Embryonic facial prominence (tissue), 1 donor: ENCODE measurements around the gene ZFYVE21.
A peak's percentile ranks its signal among the peaks of the same experiment; 100 is the strongest.
"Not testable (repeated sequence)": the region's sequence is repeated elsewhere in the genome, so short reads cannot be mapped to it uniquely, and the experiment has no call there.

Source experiments
- DNase-seq: peaks from one replicate; pipeline ENCODE4 v3.0.0-alpha.2; 2016; ENCODE audit errors: extremely low spot score

ZFYVE21 gene

GRCh38 chr14:103715052-103716000, at the start of gene ZFYVE21, which contains the start of gene XRCC3:
ZFYVE21 (plus strand) TSS chr14:103715810; CDS start chr14:103715842, 32 bp downstream.
XRCC3 (minus strand) TSS chr14:103715451; CDS start chr14:103711087, 4,364 bp downstream.
- DNase-seq, result peak; percentile 99

DNA sequence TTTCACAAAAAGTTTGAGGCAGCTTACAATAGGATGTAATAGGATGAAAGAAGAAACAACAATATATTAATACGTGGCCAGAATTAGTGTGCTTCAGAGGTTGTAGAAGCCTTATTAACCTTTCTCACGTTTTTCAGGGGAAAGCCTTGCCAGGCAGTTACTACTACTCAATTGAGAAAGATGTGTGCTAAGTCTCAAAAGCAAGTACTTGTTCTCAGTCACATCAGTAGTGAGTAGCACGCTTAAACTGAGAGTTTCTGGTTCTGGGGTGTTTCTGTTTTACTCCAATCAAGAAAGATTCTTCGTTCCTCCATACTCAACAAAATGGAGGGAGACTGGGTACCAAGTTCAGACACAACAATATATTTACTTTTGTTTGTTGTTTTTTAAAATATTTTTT, 47.9 kb upstream of the ZFYVE21 start:
- DNase-seq, result no peak

DNA sequence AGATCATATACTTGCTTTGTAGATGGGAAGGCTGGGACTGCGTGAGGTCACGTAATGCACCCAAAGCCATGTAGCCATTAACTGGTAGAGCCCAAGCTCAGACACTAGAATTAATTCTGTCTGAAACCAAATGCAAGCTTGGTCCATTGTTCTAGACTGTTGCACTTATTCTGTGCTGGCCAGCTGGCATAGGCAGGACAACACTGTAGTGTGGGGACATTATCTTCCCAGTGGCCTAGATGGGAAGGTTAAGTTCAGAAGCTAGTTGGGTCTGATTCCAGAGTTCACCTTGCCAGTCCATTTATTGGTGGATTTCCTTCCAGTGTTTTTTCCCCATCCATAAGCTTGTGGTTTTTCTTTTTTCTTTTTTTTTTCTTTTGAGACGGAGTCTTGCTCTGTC, 47.5 kb upstream of the ZFYVE21 start:
- no peak for DNase-seq

DNA sequence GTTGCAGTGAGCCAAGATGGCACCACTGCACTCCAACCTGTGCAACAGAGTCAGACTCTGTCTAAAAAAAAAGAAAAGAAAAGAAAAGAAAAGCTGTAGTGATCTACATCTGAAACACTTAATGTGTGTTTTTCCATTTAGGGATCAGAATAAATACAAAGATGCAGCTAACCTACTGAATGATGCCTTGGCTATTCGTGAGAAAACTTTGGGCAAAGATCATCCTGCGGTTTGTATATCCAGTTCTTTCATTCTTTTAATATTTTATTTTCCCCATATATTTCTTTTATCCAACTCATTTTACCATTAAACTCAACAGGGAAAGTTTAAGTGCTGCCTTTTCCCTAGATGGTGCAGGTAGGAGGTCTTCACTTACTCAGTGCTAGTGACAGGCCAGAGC, 46.2 kb upstream of the ZFYVE21 start:
- no peak for DNase-seq

GRCh38 chr14:103671911-103672310, 43.7 kb upstream of the ZFYVE21 start:
- DNase-seq, result no peak

DNA sequence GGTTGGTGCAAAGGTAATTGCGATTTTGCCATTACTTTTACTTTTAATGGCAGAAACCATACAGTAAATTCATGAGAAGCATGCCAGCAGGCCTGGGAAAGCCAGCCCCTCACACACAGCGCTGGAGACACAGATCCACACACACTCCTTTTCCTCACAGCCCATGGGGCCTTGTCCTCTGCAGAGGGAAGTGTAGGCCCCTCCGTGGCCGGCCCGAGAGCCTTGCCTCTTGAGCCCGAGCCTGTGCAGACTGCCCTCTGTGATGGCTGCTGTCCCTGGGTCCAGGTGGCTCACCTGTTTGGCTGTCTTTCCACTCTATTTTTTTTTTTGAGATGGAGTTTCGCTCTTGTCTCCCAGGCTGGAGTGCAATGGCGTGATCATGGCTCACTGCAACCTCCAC, 39.7 kb upstream of the ZFYVE21 start:
- DNase-seq, result no peak

DNA sequence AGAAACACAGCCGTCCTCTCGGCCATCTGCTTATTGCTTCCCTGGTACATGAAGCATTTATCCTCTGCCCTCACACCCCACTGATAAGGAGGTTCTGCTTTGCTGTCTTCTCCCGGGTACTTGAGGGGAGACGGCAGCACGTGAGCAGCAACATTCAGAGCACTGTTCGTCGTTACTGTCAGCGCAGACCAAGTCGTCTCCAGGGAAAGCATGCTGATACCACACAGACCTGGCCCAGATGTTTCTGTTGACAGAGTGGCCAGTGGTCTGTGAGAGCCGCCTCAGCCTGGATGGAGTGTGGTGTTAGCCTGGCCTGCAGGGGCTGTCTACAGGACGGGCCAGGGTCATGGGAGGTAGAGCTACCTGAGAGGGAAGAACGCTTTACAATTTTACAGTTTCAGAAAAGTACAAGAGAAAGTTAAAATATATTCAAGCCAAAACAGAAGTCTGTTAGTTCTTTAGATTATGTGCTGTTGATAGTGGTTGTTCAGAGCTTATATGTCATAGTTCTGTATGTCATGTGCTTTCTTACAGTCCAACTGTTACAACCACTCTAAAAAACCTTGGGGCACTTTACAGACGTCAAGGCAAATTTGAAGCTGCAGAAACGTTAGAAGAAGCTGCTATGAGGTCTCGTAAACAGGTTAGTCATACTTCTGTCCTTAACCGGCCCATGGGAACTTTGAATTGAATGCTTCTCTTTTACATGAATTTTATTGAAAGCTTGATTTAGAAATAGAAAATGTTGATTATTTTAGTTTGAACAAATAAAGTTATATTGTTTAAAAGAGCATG, 38.5 kb upstream of the ZFYVE21 start:
- no peak for DNase-seq

DNA sequence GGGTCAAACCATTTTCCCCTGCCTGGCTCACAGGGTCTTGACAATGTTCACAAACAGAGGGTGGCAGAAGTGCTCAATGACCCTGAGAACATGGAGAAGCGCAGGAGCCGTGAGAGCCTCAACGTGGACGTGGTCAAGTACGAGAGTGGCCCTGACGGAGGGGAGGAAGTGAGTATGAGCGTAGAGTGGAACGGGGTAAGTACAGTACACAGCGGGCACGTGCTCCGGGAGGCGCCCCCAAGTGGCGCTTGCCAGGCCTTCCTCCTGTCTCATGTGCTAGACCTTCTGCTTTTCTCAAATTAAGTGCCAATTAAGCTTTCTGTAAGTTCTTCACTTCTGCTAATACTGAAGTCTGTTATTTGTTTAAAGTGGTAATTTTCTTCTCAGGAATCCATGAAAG, 36.3 kb upstream of the ZFYVE21 start:
- no peak for DNase-seq

- no peak for DNase-seq
Observed at GRCh38 chr14:103680491-103681231, 34.9 kb upstream of the ZFYVE21 start.

DNA sequence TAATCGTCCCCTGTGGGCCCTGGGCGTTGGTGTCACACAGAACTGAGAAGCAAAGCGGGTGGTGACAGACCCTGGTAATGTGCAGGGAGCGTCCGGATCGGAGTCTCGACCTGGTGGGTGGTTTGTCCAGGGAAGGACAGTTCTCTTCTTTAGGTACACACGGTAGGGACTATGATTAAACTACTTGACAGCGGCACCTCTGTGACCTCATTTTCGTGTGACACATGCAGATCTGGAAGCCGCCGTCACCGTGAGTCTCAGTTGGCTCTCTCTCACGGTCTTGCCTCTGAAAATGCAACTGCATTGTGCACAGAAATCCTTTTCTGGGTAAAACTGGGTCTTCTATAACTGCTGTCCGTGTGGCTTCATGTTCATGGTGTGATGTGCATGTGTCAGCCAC, 32.5 kb upstream of the ZFYVE21 start:
- DNase-seq, result no peak

GRCh38 chr14:103684471-103684870, 31.1 kb upstream of the ZFYVE21 start:
- DNase-seq, result no peak

DNA sequence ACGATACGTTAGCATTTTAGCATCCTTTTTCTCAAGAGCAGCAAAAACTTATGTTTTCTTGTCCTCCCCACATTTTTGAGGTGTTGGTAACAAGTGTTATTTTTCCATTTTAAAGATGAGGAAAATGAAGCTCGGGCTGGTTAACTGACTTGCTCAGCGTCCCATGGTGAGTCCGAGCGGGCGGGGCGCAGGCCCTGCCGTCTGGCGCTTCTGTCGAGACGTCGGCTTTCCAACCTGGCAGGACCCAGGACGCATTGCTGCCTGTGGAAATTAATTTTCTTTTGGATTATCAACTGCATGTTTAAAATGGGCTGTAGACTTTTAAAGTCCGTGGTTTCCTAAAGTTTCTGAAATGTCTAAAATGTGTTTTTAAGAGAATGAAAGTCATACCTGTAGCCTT, 30.7 kb upstream of the ZFYVE21 start:
- no peak for DNase-seq

GRCh38 chr14:103685276-103686211, 30.1 kb upstream of the ZFYVE21 start:
- DNase-seq, result no peak

- no peak for DNase-seq
Observed at GRCh38 chr14:103686831-103687485, 28.7 kb upstream of the ZFYVE21 start.

- DNase-seq, result no peak
Observed at GRCh38 chr14:103687712-103688111, 27.9 kb upstream of the ZFYVE21 start.

GRCh38 chr14:103688441-103688840, 27.2 kb upstream of the ZFYVE21 start:
- DNase-seq, result no peak

DNA sequence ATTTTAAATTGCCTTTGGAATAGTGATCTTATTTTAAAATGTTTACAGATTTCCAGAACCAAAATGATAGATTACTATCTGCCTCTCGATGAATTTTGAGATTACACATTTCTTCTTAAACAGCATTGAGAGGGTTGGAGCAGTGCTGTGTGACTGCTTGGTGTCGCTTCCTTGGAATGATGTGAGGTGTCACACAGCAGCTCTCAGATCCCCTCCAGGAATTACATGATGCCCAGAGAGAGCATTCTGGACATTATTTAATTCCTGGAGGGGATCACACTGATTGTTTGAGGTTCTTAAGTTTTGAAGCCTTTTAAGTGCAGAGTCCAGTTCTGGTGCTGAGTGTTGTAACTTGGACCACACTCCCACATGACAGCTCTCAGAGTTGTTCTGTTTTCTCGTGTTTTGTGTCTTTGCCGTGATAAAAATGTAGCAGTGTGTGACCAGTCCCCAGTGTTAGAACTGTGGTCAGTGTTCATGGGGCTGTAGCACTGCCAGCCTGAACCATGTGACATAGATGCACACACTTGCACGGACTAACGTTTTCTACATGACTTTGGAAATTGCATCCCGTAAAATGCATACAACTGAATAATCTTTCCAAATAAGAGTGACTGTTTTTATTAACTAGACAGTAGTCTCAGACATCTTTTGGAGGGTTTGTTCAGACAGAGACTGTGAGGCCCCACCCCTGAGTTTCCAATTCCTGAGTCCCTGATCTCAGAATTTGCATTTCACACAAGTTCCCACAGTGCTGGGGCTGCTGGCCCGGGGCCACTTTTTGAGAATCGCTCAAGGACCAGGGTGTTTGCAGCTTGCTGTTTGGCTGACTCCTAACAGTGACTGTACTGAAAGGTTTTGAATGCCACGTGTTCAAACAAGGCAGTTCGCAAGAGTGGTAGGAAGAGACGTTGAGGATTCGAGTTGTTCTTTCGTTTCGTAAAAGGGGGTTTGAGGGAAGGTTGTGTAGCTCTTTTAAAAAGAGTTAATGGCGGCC, 26.4 kb upstream of the ZFYVE21 start:
- no peak for DNase-seq

DNA sequence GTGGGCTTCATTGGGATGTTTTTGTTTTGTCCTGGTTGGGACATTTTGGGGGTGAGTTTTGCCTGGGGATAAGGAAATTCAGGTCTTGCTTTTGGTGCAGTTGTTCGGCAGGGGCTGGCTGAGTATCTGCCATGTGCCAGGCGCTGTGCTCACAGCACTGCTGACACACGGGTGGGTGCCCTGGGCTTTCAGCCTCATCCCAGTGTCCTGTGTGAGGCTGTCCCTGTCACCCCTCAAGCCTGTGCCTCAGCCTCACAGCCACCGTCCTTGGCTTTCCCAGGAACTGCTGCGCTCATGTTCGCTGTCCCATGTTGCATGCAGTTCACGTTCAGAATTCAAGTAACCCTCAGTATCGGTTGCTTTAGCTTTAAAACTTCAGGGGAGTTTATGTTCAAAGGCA, 25.3 kb upstream of the ZFYVE21 start:
- no peak for DNase-seq

DNA sequence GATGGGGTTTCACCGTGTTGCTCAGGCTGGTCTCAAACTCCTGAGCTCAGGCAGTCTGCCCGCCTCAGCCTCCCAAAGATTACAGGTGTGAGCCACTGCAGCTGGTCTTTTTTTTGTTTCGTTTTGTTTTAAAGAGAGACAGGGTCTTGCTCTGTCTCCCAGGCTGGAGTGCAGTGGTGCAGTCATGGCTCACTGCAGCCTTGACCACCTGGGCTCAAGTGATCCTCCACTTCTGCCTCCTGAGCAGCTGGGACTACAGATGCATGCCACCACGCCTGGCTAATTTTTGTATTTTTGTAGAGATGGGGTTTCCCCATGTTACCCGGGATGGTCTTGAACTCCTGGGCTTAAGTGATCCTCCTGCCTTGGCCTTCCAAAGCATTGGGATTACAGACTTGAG, 24.0 kb upstream of the ZFYVE21 start:
- DNase-seq, result not testable (repeated sequence)
